Fibroblast of skin of abdomen (primary cell): ENCODE data around the gene ATM.
"Not testable (repeated sequence)": the region's sequence is repeated elsewhere in the genome, so short reads cannot be mapped to it uniquely, and the experiment has no call there.

ENCODE experiments used
- DNase-seq: peaks from one replicate; pipeline ENCODE4 v3.0.0-alpha.2; 2013

ATM gene

DNA sequence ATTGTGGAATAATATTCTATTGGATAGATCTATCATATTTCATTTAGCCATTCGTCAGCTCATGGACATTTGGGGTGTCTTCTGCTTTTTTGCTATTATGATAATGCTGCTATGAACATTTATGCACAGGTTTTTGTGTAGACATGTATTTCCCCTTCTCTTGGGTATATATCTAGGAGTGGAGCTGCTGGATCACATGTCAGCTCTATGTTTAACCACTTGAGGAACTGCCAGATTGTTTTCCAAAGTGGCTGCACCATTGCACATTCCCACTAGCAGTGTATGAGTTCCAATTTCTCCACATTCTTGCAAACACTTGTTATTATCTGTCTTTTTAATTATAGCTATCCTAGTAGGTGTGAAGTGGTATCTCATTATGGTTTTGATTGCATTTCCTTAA is 169.5 kb downstream of the ATM start:
- DNase-seq, result no peak

DNA sequence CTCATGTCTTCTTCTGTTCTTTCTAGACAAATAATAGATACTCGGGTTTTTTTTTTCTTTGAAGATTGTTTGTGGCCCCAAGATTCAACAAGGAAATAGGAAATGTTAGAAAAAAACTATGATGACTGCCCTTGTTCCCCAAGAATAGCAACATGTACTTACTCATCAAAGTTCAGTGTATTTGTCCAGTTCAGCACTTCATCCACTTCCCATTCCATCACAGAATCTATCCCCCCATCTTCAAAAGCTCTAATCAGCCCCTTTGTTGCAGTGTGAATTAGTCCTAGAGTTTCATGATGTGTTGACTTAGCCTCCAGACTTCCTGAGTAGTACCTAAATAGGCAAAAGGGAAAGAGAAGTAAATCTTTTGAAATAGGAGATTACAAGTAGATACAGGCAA is 170.2 kb downstream of the ATM start:
- no peak for DNase-seq

DNA sequence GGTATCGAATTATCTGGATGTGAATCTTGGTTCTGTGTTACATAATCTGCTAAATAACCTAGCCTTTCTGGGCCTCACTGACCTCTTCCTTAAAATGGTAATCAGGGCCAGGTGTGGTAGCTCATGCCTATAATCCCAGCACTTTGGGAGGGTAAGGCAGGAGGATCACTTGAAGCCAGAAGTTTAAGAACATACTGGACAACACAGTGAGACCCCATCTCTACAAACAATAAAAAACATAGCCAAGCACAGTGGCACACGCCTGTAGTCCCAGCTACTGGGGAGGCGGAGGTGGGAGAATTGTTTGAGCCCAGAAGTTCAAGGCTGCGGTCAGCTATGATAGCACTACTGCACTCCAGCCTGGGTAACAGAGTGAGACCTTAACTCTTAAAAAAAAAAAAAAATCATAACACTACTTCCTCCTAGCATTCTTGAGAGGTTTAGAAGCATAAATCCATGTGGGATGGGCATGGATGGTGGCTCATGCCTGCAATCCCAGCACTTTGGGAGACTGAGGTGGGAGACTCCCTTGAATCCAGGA is 171.9 kb downstream of the ATM start:
- DNase-seq, result no peak

DNA sequence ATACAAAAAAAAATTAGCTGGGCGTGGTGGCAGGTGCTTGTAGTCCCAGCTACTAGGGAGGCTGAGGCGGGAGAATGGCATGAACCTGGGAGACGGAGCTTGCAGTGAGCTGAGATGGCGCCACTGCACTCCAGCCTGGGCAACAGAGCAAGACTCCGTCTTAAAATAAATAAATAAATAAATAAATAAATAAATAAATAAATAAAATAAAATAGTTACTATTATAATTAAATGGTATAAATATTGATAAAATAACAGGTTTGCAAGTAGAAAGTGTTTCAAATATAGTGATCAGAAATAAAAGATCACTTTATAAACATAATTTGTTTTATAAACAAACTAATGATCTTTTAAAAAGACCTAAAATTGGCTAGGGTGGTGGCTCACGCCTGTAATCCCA is 173.8 kb downstream of the ATM start:
- not testable (repeated sequence) for DNase-seq

DNA sequence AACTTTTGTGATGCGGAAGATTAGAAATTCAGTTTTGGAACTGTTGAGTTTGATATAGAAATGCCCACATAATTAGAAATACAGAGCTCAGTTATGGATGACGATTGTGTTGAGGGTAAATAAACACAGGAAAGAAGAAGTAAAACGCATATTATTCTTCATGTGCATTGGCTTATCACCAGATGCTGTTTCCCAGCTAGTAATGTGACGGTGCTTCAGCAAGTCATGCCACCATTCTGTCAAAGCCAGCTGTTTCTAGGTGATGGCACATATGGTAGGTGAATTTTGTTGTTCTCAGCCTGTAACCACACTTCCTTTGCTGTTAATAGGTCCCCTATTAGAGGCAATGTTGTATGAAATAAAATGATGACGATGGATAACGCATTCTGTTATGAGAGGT is 175.6 kb downstream of the ATM start:
- no peak for DNase-seq

DNA sequence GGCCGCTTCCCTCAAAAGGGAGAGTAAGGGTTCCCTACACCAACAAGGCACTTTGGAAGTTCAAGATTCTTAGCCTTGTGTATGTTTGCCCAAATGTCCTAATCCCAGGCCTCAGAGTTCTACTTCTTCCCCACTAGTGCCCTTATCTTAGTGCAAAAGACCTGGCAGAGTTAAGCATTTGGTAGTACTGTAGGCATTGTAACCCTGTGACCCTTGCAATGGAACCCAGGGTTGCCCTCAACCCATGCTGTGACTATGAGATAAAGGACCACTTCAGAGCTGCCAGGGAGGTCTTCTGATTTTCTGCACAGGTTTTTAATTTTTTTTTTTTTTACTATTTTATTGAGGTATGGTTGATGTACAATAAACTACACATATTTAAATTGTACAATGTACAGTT is 179.4 kb downstream of the ATM start:
- DNase-seq, result no peak

DNA sequence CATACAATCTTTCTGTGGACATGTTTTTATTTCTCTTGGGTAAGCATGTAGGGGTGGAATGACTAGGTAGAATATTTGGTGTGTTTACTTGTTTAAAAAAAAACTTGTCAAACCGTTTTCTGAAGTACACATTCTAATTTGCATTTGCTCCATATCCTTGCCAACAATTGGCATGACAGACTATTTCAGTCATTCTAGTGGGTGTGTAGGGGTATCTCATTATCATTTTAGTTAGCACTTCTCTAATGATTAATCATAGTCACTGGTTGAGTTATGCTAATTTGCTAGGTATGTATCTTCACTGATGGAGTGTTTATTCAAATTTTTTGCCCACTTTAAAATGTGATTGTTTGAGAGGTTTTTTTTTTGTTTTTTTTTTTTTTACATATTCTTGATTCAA is 180.2 kb downstream of the ATM start:
- DNase-seq, result no peak

DNA sequence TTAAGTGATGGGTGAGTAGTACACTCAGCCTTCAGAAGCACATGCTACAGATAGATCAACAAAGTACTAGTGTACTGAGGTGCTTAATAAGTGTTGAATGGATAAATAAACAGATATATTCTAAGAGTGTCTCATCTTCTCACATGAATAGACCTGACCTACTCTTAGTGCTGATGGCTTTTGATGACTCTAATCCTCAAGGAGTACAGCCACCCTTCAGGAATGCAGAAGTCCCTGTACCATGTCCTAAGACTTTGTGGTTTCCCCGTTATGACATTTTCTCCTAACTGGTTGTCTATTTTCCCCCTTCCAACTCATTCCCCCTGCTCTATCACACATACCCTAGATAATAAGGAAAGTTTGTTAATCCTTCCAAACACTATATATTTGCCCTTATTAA is 182.8 kb downstream of the ATM start:
- no peak for DNase-seq

DNA sequence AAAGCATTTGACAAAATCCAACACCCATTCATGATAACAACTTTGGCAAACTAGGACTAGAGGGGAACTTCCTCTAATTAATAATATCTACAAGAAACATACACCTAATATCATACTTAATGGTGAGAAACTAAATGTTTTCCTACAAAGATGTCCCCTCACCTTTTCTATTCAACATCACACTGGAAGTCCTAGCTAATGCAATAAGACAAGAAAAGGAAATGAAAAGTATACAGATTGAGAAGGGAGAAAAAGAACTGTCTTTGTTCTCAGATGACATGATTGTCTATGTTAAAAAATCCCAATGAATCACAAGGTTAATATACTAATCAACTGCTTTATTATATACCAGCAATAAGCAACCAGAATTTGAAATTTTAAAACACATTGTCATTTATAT is 192.1 kb downstream of the ATM start:
- no peak for DNase-seq

DNA sequence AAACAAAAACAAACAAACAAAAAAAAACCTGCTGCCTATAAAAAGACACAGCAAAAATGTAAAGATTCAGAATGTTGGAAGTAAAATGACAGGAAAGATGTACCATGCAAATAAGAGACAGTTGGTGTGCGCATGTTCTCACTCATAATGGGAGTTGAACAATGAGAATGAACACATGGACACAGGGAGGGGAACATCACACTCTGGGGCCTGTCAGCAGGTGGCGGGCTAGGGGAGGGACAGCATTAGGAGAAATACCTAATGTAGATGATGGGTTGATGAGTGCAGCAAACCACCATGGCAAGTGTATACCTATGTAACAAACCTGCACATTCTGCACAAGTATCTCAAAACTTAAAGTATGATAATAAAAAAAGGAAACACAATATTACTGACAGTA is 194.7 kb downstream of the ATM start:
- peak; percentile 7 for DNase-seq
